Lung (tissue), 16 donors: ENCODE measurements around the gene WSB1. TPM values are rescaled to one million over a fixed set of nuclear protein-coding genes. Genes with fewer than 3 reads are reported as not detected.

Source experiments
- ATAC-seq: fragments of 200-7000 bp; cut with Tn5 transposase; one replicate; pipeline ENCODE4 v1.9.1; 2020; ENCODE audit warnings: moderate number of reproducible peaks; ENCODE audit not compliant: insufficient read depth, low FRiP score
- DNase-seq, 3 donors: peaks; one replicate each; pipeline ENCODE4 v3.0.0-alpha.2; 2013 to 2017
- H3K27ac ChIP-seq, 2 donors: one replicate each; pipeline ENCODE4 v1.5.1; 2013; ENCODE audit warnings: mild to moderate bottlenecking in 2 of 2, moderate library complexity in 2 of 2, control low read depth in 1 of 2, inconsistent platforms in 1 of 2, low read depth in 1 of 2, low read length in 1 of 2
- H3K27me3 ChIP-seq, 3 donors: one replicate each; pipeline ENCODE4 v1.5.1; 2013; ENCODE audit warnings: low read length in 2 of 3; ENCODE audit not compliant: control insufficient read depth in 3 of 3, insufficient read depth in 3 of 3
- H3K36me3 ChIP-seq, 4 donors: one replicate each; pipeline ENCODE4 v1.5.1; 2013; ENCODE audit warnings: low read length in 4 of 4, mild to moderate bottlenecking in 1 of 4, moderate library complexity in 1 of 4; ENCODE audit not compliant: control insufficient read depth in 4 of 4, insufficient read depth in 4 of 4
- H3K4me1 ChIP-seq, 5 donors: one replicate each; pipeline ENCODE4 v1.5.1; 2013; ENCODE audit warnings: low read length in 5 of 5, mild to moderate bottlenecking in 2 of 5, moderate library complexity in 1 of 5; ENCODE audit not compliant: control insufficient read depth in 5 of 5, insufficient read depth in 5 of 5
- H3K4me3 ChIP-seq: one replicate; pipeline ENCODE4 v1.5.1; 2013; ENCODE audit warnings: mild to moderate bottlenecking, control low read depth, moderate library complexity
- H3K9ac ChIP-seq, 2 donors: one replicate each; pipeline ENCODE4 v1.5.1; 2013; ENCODE audit warnings: low read length in 2 of 2, control low read depth in 1 of 2; ENCODE audit not compliant: insufficient read depth in 1 of 2
- H3K9me3 ChIP-seq, 4 donors: one replicate each; pipeline ENCODE4 v1.5.1; 2013; ENCODE audit warnings: low read length in 3 of 4, mild to moderate bottlenecking in 1 of 4, moderate library complexity in 1 of 4; ENCODE audit not compliant: control insufficient read depth in 4 of 4, insufficient read depth in 3 of 4
- WGBS, 2 donors: extraction: QIAGEN DNeasy Blood & Tissue Kit; methylation state at CpG; one replicate each; pipeline ENCODE4 v1.1.7; 2013; 5-methylcytosine and 5-hydroxymethylcytosine counted together
- long read RNA-seq, 5 donors: transcript quantifications; one replicate each; lab custom pipeline, GENCODE V29; 2026
- polyA plus RNA-seq, 2 donors: library from polyadenylated mRNA; stranded (reverse); fragments of 200-250 nt; gene quantifications; one replicate each; pipeline ENCODE4 v1.2.1, GENCODE V29; 2013
- total RNA-seq, 2 donors: library from RNA; depleted of rRNA in 1 of 2; stranded (reverse); fragments of >200 nt in 1 of 2; gene quantifications; one replicate each; pipeline ENCODE4 v1.2.1, GENCODE V29; 2014 to 2021
- TF ChIP-seq, protein P1 (sequence below): IDR thresholded peaks from 2 replicates; pipeline ENCODE4 v1.5.1; 2012; ENCODE audit warnings: mild to moderate bottlenecking; ENCODE audit errors: control extremely low read depth, extremely low read depth
- donor health status: control.
- donor health status: control.
- donor health status: Bipolar disorder and iron deficiency.
- donor health status: healthy.
- donor health status: DM: yes; HTN: yes; CAD: no.

The WSB1 gene, protein sequence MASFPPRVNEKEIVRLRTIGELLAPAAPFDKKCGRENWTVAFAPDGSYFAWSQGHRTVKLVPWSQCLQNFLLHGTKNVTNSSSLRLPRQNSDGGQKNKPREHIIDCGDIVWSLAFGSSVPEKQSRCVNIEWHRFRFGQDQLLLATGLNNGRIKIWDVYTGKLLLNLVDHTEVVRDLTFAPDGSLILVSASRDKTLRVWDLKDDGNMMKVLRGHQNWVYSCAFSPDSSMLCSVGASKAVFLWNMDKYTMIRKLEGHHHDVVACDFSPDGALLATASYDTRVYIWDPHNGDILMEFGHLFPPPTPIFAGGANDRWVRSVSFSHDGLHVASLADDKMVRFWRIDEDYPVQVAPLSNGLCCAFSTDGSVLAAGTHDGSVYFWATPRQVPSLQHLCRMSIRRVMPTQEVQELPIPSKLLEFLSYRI
- 100 to 1,000 TPM; 318 to 748 TPM for total RNA-seq
- 100 to 1,000 TPM; 181 to 218 TPM for polyA plus RNA-seq
- long read RNA-seq, donor 1, full-length matches to known transcripts, result 72 of 418 reads
- long read RNA-seq, donor 1, partial matches to known transcripts, result 346 of 418 reads
- long read RNA-seq, donor 1, other reads (novel, unspliced or antisense), result 0 of 418 reads
- long read RNA-seq, donor 2, full-length matches to known transcripts, result 23 of 266 reads
- long read RNA-seq, donor 2, partial matches to known transcripts, result 243 of 266 reads
- long read RNA-seq, donor 2, other reads (novel, unspliced or antisense), result 0 of 266 reads
- long read RNA-seq, donor 3, full-length matches to known transcripts, result 32 of 110 reads
- long read RNA-seq, donor 3, partial matches to known transcripts, result 78 of 110 reads
- long read RNA-seq, donor 3, other reads (novel, unspliced or antisense), result 0 of 110 reads
- long read RNA-seq, donor 4, full-length matches to known transcripts, result 20 of 57 reads
- long read RNA-seq, donor 4, partial matches to known transcripts, result 37 of 57 reads
- long read RNA-seq, donor 4, other reads (novel, unspliced or antisense), result 0 of 57 reads
- long read RNA-seq, donor 5, full-length matches to known transcripts, result 60 of 193 reads
- long read RNA-seq, donor 5, partial matches to known transcripts, result 124 of 193 reads
- long read RNA-seq, donor 5, other reads (novel, unspliced or antisense), result 9 of 193 reads

DNA sequence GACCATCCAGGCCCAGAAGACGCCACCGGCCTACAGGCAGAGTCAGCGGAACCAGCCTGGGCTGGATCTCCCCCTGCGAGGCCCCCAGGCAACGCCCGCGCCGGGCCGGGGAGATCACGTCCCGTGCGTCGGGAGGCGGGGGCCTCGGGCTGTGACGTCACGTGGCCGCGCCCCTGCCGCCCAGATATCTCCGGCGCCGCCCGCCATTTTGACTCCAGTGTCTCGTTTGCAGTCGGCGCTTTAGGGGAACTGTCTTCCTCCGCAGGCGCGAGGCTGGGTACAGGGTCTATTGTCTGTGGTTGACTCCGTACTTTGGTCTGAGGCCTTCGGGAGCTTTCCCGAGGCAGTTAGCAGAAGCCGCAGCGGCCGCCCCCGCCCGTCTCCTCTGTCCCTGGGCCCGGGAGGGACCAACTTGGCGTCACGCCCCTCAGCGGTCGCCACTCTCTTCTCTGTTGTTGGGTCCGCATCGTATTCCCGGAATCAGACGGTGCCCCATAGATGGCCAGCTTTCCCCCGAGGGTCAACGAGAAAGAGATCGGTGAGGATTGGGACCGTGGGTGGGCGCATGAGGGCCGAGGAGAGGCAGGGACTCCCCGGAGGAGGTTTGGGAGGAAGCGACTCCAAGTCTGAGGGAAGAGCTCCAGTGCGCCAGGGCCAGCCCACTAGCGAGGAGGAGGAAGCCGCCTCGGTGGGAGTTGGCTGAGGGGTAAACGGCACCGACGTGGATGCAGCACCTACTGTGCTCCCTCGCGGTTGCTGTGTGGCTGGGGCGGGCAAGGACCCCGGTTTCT is at the start of gene WSB1:
Gene WSB1 (plus strand): TSS at position 217 of the 791 bp plus-strand sequence. CDS start 282 bp downstream, at position 499.
- Histone ChIP-seq H3K27me3 (no peaks in the 10 kb centered on the region), H3K4me1 (peaks cover 7 to 26% (median 14%) of the 10 kb centered on the region in 5 donors), H3K9ac (peak within 1 kb of the TSS; percentile 99), H3K36me3 (peaks cover 0 to 13% (median 2%) of the 10 kb centered on the region in 4 donors), H3K27ac (peak within 1 kb of the TSS; percentile 95 to 98), H3K9me3 (no peaks in the 10 kb centered on the region), H3K4me3 (peak within 1 kb of the TSS; percentile 80)
- WGBS, 2 donors, result 0% methylated on average over 65 to 66 of the region's 66 CpGs
- ATAC-seq (peak; percentile 87), DNase-seq (peak; percentile 96 to 98 (median 96))
- TF ChIP-seq, protein P1, sequence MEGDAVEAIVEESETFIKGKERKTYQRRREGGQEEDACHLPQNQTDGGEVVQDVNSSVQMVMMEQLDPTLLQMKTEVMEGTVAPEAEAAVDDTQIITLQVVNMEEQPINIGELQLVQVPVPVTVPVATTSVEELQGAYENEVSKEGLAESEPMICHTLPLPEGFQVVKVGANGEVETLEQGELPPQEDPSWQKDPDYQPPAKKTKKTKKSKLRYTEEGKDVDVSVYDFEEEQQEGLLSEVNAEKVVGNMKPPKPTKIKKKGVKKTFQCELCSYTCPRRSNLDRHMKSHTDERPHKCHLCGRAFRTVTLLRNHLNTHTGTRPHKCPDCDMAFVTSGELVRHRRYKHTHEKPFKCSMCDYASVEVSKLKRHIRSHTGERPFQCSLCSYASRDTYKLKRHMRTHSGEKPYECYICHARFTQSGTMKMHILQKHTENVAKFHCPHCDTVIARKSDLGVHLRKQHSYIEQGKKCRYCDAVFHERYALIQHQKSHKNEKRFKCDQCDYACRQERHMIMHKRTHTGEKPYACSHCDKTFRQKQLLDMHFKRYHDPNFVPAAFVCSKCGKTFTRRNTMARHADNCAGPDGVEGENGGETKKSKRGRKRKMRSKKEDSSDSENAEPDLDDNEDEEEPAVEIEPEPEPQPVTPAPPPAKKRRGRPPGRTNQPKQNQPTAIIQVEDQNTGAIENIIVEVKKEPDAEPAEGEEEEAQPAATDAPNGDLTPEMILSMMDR, result no peak

DNA sequence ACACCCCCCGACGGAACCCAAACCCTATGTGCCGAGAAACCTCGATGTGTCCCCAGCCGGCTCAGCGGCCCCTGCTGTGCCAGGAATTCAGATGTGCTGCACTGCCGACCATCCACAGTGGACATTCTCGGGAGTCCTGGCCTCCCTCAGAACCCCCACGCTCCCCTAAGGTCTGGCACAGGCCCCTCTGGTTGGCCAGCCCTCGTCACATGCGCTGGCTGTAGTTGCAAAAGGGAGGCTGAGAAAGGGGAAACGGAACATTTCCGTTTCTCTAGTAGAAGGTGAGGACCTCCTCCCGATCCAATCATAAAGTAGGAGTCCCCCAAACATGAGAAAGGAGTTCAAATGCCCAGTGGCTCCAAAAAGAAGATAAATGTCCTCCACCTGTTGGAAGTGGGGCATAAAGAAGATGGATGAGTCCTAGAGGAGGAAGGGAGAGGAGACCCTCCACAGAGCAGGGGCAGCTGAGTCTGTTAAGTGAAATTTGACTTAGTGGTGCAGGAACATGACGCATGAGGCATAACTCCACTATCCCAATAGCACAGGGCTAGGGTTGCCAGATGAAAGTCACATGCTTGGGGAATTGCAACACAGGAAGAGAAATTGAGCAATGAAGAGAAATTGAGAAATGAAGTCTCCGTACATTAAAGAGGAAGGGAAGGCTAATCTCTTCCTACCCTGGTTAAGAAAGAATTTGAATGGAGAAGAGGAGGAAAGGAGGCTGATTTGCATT is 49.3 kb upstream of the WSB1 start:
- TF ChIP-seq, protein P1, result no peak

DNA sequence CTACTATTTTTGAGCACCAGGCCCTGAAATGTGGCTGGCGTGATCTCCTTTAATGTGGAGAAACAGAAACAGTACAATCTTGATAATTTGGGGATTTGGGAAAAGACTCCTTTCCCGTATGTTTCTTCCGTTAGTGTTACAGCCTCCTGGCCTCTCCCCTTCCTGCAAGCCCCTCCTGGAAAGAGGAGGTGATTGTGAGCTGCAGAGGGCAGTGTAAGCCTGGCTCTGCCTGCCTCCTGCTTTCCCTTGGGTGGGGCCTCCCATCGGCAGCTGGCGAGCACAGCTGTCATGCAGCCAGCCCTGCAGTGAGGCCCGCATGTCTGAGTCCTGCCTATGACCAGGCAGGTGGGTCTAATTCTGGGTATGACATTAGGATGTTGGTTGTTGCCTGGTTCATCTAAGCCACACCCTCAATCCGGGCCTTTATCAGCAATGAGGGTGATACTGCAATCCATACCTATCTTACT is 48.7 kb upstream of the WSB1 start:
- ATAC-seq (peak; percentile 79), DNase-seq (peak; percentile 90 to 94 (median 92))
- no peaks in the 10 kb centered on the region for H3K27me3 ChIP-seq
- no peaks in the 10 kb centered on the region for H3K36me3 ChIP-seq
- peak overlapping the region in 1 of 2 donors; percentile 35 for H3K9ac ChIP-seq
- TF ChIP-seq, protein P1, result peak; percentile 71
- WGBS, 2 donors, result 1 to 7% methylated on average over 7 of the region's 7 CpGs
- H3K4me3 ChIP-seq, result no peak overlapping the region
- H3K27ac ChIP-seq, result peak overlapping the region; percentile 59 to 78
- peaks cover 0 to 51% (median 23%) of the 10 kb centered on the region in 5 donors for H3K4me1 ChIP-seq
- no peaks in the 10 kb centered on the region for H3K9me3 ChIP-seq

More for the DNA sequence above, 49.3 kb upstream of the WSB1 start:
- Histone ChIP-seq H3K4me3 (no peak overlapping the region), H3K9me3 (no peaks in the 10 kb centered on the region), H3K36me3 (no peaks in the 10 kb centered on the region), H3K4me1 (peaks cover 0 to 56% (median 23%) of the 10 kb centered on the region in 5 donors), H3K27me3 (no peaks in the 10 kb centered on the region), H3K27ac (peak overlapping the region; percentile 58 to 94), H3K9ac (peak overlapping the region in 1 of 2 donors; percentile 47)
- DNase-seq, result peak; percentile 81 to 98 (median 98)
- 37 to 57% methylated on average over 16 of the region's 16 CpGs for WGBS, 2 donors
- ATAC-seq, result peak; percentile 53
